Duodenal mucosa (tissue), 2 donors: ENCODE data around the gene ANHX.

ENCODE experiments used
- H3K27ac ChIP-seq: one replicate; pipeline ENCODE4 v1.7.0; 2013; ENCODE audit warnings: low read depth, low read length
- H3K27me3 ChIP-seq, 2 donors: one replicate each; pipeline ENCODE4 v1.7.0; 2013; ENCODE audit warnings: low read length in 2 of 2, control low read depth in 1 of 2; ENCODE audit not compliant: insufficient read depth in 2 of 2, control insufficient read depth in 1 of 2
- H3K36me3 ChIP-seq, 2 donors: one replicate each; pipeline ENCODE4 v1.7.0; 2013; ENCODE audit warnings: low read length in 2 of 2, control low read depth in 1 of 2; ENCODE audit not compliant: insufficient read depth in 2 of 2, control insufficient read depth in 1 of 2
- H3K4me1 ChIP-seq, 2 donors: one replicate each; pipeline ENCODE4 v1.7.0; 2013; ENCODE audit warnings: low read length in 2 of 2, control low read depth in 1 of 2; ENCODE audit not compliant: insufficient read depth in 2 of 2, control insufficient read depth in 1 of 2
- H3K4me3 ChIP-seq, 2 donors: one replicate each; pipeline ENCODE4 v1.7.0; 2013; ENCODE audit warnings: low read length in 2 of 2, low read depth in 1 of 2
- H3K9ac ChIP-seq, 2 donors: one replicate each; pipeline ENCODE4 v1.7.0; 2013; ENCODE audit warnings: low read length in 2 of 2, low read depth in 1 of 2
- H3K9me3 ChIP-seq, 2 donors: one replicate each; pipeline ENCODE4 v1.7.0; 2013; ENCODE audit warnings: low read length in 2 of 2, control low read depth in 1 of 2; ENCODE audit not compliant: control insufficient read depth in 1 of 2

Gene ANHX

GRCh38 chr12:133233006-133233405 lies 2.7 kb downstream of the ANHX start:
- Histone ChIP-seq H3K4me1 (no peaks in the 10 kb centered on the region), H3K36me3 (no peaks in the 10 kb centered on the region), H3K9ac (no peak overlapping the region), H3K27ac (no peak overlapping the region), H3K4me3 (no peak overlapping the region), H3K27me3 (no peaks in the 10 kb centered on the region), H3K9me3 (peaks cover 28 to 31% of the 10 kb centered on the region in 2 donors)

DNA sequence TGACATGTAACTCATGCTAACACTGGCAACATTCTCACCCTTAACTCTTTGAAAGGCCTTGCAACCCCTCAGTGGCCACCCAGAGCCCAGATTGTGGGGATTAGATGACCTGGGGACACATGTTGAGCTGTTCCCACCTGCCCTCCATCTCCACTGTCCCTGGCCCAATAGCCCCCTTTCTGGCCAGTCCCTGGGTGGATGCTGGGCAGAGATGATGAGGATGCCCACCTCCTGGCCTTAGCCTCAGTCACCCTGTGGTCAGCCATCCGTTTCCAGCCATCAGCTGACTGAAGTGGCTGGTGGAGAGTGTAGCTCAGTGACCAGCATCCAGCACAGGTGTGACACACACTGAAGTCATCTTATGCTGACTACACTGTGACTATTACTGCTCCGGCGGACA lies 4.7 kb downstream of the ANHX start:
- H3K4me3 ChIP-seq, result no peak overlapping the region
- no peak overlapping the region for H3K27ac ChIP-seq
- H3K9me3 ChIP-seq, result peaks cover 28 to 35% of the 10 kb centered on the region in 2 donors
- no peak overlapping the region for H3K9ac ChIP-seq
- H3K27me3 ChIP-seq, result no peaks in the 10 kb centered on the region
- H3K4me1 ChIP-seq, result no peaks in the 10 kb centered on the region
- no peaks in the 10 kb centered on the region for H3K36me3 ChIP-seq

GRCh38 chr12:133227281-133227852 lies 8.3 kb downstream of the ANHX start:
- Histone ChIP-seq H3K4me3 (no peak overlapping the region), H3K27ac (no peak overlapping the region), H3K4me1 (no peaks in the 10 kb centered on the region), H3K36me3 (no peaks in the 10 kb centered on the region), H3K9ac (no peak overlapping the region), H3K9me3 (peaks cover 27 to 31% of the 10 kb centered on the region in 2 donors), H3K27me3 (no peaks in the 10 kb centered on the region)

DNA sequence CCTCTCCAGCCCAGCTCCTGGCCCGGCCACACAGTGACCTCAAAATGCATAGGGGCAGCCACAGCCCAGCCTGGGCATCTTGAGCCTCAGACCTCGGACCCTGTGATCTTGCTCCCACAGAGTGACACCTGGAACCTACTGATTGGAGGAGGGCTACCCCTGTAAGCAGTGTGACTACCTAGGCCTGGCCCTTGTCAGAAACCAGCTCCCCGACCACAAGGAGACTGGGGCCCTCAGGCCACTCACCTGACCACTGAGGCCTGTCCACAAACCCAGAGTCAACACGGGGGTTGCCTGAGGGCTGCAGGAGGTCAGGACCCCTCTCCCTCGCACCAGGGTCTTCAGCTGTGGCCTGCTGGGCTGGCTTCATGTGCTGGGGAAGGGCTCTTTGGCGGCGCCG lies 9.0 kb downstream of the ANHX start:
- H3K27me3 ChIP-seq, result no peaks in the 10 kb centered on the region
- peaks cover 27 to 38% of the 10 kb centered on the region in 2 donors for H3K9me3 ChIP-seq
- no peaks in the 10 kb centered on the region for H3K4me1 ChIP-seq
- H3K9ac ChIP-seq, result no peak overlapping the region
- H3K36me3 ChIP-seq, result no peaks in the 10 kb centered on the region
- no peak overlapping the region for H3K4me3 ChIP-seq
- no peak overlapping the region for H3K27ac ChIP-seq

- H3K4me3 ChIP-seq, result no peak overlapping the region
- H3K4me1 ChIP-seq, result no peaks in the 10 kb centered on the region
- H3K9ac ChIP-seq, result no peak overlapping the region
- no peaks in the 10 kb centered on the region for H3K36me3 ChIP-seq
- H3K9me3 ChIP-seq, result peaks cover 28 to 38% of the 10 kb centered on the region in 2 donors
- H3K27ac ChIP-seq, result no peak overlapping the region
- H3K27me3 ChIP-seq, result no peaks in the 10 kb centered on the region
These were observed 10.2 kb downstream of the ANHX start for GRCh38 chr12:133225527-133225926.

GRCh38 chr12:133222211-133222610 lies 13.5 kb downstream of the ANHX start:
- no peaks in the 10 kb centered on the region for H3K27me3 ChIP-seq
- no peak overlapping the region for H3K9ac ChIP-seq
- H3K9me3 ChIP-seq, result peaks cover 43 to 54% of the 10 kb centered on the region in 2 donors
- no peaks in the 10 kb centered on the region for H3K4me1 ChIP-seq
- H3K36me3 ChIP-seq, result no peaks in the 10 kb centered on the region
- H3K27ac ChIP-seq, result no peak overlapping the region
- no peak overlapping the region for H3K4me3 ChIP-seq

DNA sequence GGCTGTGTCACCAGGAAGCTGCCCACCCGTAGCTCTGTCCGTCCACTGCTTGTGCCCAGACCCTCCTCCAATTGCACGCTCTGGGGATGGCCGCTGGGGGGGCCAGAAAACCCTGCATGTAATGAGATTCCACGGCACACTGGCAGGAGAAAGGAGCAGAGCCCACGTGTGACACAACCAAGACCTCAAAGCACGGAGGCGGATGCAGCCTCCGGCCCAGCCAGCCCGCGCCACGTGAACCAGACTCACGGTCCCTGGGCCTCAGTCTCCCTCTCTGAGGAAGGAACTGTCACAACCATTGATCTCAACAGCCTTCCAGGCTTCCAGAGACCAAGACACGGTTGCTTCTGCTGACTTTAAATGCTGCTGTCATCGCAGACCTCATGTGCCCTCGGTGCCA lies 14.4 kb downstream of the ANHX start:
- H3K9ac ChIP-seq, result no peak overlapping the region
- no peaks in the 10 kb centered on the region for H3K27me3 ChIP-seq
- no peak overlapping the region for H3K27ac ChIP-seq
- H3K4me1 ChIP-seq, result no peaks in the 10 kb centered on the region
- H3K4me3 ChIP-seq, result no peak overlapping the region
- peaks cover 51 to 58% of the 10 kb centered on the region in 2 donors for H3K9me3 ChIP-seq
- H3K36me3 ChIP-seq, result no peaks in the 10 kb centered on the region

- no peak overlapping the region for H3K27ac ChIP-seq
- no peaks in the 10 kb centered on the region for H3K4me1 ChIP-seq
- H3K4me3 ChIP-seq, result no peak overlapping the region
- peaks cover 52 to 62% of the 10 kb centered on the region in 2 donors for H3K9me3 ChIP-seq
- H3K9ac ChIP-seq, result no peak overlapping the region
- no peaks in the 10 kb centered on the region for H3K27me3 ChIP-seq
- H3K36me3 ChIP-seq, result no peaks in the 10 kb centered on the region
These were observed 15.2 kb downstream of the ANHX start for GRCh38 chr12:133220521-133220920.

- Histone ChIP-seq H3K36me3 (no peaks in the 10 kb centered on the region), H3K9me3 (peaks cover 66 to 77% of the 10 kb centered on the region in 2 donors), H3K27me3 (no peaks in the 10 kb centered on the region), H3K9ac (no peak overlapping the region), H3K4me3 (no peak overlapping the region), H3K4me1 (no peaks in the 10 kb centered on the region), H3K27ac (no peak overlapping the region)
These were observed 18.5 kb downstream of the ANHX start for GRCh38 chr12:133217219-133217618.

GRCh38 chr12:133215724-133216123 lies 20.0 kb downstream of the ANHX start:
- no peak overlapping the region for H3K9ac ChIP-seq
- H3K4me3 ChIP-seq, result no peak overlapping the region
- no peaks in the 10 kb centered on the region for H3K4me1 ChIP-seq
- H3K9me3 ChIP-seq, result peaks cover 64 to 75% of the 10 kb centered on the region in 2 donors
- H3K27ac ChIP-seq, result no peak overlapping the region
- peaks cover 0 to under 1% of the 10 kb centered on the region in 2 donors for H3K36me3 ChIP-seq
- H3K27me3 ChIP-seq, result no peaks in the 10 kb centered on the region

- H3K9ac ChIP-seq, result no peak overlapping the region
- no peak overlapping the region for H3K27ac ChIP-seq
- peak overlapping the region in 1 of 2 donors; percentile 34 for H3K4me3 ChIP-seq
- no peaks in the 10 kb centered on the region for H3K27me3 ChIP-seq
- peaks cover 81 to 88% of the 10 kb centered on the region in 2 donors for H3K9me3 ChIP-seq
- H3K36me3 ChIP-seq, result peaks cover 22 to 34% of the 10 kb centered on the region in 2 donors
- H3K4me1 ChIP-seq, result no peaks in the 10 kb centered on the region
These were observed 29.3 kb downstream of the ANHX start for GRCh38 chr12:133206390-133206789.
